Stimulated activated CD4-positive, alpha-beta T cell treated with anti-CD3 and anti-CD28 coated beads, Interleukin-12 subunit alpha, Interleukin-12 subunit beta, amount 100 ng/mL, for 24 hours (primary cell): ENCODE results near the gene LAMA3.

ENCODE experiments used
- DNase-seq, 2 experiments: peaks; one replicate each; pipeline ENCODE4 v3.0.0-alpha.2; 2020; ENCODE audit warnings: low read depth in 2 of 2

LAMA3 gene, protein sequence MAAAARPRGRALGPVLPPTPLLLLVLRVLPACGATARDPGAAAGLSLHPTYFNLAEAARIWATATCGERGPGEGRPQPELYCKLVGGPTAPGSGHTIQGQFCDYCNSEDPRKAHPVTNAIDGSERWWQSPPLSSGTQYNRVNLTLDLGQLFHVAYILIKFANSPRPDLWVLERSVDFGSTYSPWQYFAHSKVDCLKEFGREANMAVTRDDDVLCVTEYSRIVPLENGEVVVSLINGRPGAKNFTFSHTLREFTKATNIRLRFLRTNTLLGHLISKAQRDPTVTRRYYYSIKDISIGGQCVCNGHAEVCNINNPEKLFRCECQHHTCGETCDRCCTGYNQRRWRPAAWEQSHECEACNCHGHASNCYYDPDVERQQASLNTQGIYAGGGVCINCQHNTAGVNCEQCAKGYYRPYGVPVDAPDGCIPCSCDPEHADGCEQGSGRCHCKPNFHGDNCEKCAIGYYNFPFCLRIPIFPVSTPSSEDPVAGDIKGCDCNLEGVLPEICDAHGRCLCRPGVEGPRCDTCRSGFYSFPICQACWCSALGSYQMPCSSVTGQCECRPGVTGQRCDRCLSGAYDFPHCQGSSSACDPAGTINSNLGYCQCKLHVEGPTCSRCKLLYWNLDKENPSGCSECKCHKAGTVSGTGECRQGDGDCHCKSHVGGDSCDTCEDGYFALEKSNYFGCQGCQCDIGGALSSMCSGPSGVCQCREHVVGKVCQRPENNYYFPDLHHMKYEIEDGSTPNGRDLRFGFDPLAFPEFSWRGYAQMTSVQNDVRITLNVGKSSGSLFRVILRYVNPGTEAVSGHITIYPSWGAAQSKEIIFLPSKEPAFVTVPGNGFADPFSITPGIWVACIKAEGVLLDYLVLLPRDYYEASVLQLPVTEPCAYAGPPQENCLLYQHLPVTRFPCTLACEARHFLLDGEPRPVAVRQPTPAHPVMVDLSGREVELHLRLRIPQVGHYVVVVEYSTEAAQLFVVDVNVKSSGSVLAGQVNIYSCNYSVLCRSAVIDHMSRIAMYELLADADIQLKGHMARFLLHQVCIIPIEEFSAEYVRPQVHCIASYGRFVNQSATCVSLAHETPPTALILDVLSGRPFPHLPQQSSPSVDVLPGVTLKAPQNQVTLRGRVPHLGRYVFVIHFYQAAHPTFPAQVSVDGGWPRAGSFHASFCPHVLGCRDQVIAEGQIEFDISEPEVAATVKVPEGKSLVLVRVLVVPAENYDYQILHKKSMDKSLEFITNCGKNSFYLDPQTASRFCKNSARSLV (N-terminal part only)

DNA sequence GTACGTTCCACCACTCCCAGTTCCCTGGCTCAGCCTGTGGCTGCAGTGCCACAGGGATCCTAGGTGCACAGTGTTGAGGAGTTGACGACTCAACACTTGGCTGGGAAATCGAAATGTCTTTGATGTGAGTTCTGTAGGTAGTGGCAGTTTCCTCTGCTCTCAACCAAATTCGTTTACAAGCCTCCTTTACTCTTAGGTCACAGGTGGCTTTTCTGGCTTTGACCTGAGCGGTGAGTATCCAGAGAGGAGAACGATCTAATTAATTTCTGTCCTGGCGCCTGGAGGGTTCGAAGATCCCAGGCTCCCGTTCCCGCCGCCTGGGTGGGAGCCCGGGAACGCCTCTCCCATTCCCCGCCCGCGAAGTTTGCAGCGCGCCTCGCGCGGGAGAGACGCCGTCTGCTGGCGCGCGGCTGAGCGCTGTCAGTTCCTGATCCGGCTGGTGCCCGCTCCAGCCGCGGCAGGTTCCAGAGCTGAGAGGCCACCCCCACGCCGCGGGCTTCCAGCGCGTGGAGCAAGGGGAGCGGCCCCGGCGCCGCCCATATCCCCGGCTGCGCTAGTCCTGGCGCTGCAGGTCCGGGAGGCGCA is at the start of gene LAMA3:
TSS of gene LAMA3 (plus strand) at position 423 of the 585 bp plus-strand sequence. CDS start 231 bp downstream, outside the sequence.
- DNase-seq: peak in 1 of 2 experiments; percentile 7

DNA sequence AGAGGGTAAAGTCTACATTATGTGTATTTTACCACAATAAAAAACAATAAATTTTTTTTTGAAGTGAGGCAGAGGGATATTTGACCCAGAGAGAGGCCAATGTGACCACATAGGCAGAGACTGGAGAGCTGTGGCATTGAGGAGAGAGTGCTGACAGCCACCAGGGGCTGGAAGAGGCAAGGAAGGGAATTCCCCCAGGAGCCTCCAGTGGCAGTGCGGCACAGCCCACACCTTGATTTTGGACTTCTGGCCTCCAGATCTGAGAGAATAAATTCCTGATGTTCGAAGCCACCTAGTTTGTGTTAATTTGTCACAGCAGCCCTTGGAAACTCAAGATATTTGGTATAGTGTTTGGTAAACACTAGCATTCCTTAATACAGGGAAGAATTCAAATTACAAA is 49.2 kb upstream of the LAMA3 start:
- DNase-seq: no peak

DNA sequence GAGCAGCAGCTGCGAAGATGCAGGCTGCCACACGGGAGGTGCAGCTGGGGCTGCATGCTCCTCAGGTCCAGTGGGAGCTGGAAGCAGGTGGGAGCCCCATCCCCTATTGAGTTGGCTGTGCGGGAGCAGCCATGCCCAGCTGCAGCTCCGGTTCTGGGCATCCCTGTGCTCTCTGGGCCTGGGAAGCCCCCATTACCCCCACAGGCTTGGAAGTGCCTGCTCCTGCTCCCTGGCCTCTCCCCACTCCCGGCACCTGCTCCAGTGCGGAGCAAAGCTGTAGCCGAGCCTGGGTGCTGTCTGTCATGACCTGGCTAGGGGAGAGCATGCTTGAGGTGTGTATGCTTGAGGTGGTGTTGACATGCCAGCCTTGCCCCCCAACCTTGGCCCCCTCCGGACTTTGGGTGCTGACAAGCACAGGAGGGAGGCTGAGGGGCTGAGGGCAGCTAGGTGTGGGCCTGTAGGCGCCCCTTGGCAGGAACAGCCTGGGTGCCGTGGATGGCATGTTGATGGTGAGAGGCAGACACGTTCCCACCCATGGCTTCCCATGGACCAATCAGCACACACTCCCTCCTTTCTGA is 48.0 kb upstream of the LAMA3 start:
- no peak for DNase-seq

DNA sequence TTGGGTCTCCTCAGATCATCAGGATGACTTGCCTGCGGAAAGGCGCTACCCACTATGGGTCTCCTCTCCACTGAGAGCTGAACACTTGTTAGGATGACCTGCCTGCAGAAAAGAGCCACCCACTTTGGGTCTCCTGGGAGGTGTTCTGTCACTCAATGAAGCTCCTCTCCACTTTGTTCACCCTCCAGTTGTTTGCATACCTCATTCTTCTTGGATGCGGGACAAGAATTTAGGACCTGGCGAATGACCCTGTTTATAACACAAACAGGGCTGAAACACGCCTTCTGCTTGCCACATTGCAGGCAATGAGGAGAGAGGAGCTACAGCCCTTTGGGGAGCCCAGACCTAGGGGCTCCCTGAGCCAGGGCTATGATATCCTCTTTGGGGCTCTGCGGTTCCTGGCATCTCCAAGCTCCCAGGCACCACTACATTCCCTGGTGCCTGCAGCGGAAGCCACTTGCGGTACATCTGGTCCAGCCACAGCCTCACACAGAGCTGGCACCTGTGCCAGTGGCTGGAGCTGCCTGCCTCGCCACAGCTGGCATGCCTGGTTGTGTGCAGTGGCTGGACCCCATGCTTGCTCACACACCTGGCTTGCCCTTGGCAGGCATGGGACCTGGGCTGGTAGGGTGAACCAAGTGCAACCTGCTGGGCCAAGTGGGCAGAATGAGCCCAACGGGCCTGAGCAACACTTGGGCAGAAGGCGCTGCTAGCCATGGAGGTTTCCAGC is 47.2 kb upstream of the LAMA3 start:
- no peak for DNase-seq

DNA sequence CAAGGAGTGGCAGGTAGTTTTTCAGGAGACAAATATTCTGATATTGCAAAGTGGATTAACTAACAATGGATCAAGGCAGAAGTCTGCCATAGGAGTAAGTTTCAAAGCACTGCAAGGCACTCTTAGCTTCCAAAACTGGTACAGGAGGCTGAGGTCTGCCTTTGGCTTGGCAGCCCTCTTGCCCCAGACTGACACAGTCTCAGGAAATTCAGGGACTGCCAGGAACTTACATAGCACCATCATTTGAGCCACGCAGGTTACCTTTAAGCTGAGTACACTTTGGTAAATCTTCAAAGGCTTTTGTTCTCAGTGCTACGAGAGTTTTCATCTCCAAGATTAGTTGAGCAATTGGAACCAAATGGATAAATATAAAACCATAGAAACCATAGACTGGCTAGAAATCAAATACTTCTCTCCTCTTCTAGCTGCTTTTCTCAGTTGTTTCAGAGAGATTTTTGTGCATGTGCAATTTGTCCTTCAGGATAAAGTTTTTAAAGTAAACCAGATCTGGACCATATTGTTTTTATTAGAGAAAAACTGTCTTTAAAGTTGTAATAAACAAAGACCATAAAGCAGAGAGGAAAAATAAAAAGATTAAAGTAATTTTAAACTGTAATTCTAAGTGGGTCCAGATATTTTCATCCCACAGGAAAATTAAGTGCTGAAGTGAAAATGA is 45.3 kb upstream of the LAMA3 start:
- no peak for DNase-seq

DNA sequence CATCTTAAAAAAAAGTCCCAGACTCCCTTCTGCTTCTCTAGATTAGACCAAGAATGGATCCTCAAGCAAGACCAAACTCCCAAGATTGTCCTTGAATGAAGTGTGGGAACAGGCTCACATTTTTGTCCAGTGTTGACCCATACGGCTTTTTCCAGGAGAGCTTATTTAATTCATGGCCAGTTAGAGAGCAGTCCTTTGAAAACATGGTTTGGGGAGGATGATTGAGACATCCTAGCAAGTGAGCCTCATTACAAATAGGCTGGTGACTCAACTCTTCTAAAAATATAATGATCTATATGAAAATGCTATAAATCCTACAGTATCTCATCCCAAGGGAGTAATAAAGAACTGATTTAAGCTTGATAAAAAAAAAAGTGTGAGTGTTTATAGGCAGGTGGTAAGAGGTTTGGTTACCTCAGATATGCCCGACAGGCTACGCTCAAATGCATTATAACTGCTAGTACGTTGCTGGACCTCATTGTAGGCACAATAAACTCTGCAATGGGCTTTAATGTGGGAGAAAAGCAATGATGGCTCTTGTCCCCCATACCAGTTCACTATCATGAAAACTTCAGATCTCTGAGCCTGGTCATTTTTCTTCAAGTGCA is 43.6 kb upstream of the LAMA3 start:
- DNase-seq: no peak

DNA sequence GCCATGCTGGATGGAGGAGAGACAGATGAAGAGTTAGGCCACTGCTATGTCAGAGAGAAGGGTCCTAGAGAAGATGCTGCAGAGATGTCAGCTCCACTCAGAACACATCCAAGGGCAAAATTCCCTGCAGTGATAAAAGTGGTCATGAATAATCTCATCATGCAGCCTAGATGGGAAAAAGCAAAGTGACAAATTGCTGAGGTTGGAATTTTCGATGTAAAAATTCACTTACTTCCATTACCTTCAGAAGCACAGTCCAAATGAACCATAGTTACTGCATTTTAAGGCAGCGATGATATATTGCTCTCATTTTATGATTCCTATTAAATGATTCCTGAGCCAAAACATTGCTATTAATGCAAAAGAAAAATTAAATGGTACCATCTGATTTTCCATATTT is 43.0 kb upstream of the LAMA3 start:
- DNase-seq: no peak

DNA sequence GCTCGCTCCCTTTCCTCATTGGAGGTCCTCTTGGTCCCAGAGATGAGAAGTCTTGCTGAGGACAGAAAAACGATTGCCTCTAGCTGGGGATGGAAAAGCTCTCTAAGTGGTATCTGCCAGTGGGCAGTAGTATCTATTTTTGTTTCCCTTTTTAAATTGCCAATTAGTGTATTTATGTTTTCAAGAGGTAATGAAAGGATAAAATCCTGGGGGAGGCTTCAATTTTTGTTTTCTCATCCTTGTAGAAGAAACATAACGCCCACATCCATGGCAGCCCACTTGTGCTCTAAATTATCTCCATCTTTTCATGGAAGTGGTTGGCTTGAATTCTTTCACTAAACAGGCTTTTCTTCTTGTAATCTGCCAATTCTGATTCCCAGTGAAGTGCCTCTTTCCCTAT is 40.8 kb upstream of the LAMA3 start:
- no peak for DNase-seq

DNA sequence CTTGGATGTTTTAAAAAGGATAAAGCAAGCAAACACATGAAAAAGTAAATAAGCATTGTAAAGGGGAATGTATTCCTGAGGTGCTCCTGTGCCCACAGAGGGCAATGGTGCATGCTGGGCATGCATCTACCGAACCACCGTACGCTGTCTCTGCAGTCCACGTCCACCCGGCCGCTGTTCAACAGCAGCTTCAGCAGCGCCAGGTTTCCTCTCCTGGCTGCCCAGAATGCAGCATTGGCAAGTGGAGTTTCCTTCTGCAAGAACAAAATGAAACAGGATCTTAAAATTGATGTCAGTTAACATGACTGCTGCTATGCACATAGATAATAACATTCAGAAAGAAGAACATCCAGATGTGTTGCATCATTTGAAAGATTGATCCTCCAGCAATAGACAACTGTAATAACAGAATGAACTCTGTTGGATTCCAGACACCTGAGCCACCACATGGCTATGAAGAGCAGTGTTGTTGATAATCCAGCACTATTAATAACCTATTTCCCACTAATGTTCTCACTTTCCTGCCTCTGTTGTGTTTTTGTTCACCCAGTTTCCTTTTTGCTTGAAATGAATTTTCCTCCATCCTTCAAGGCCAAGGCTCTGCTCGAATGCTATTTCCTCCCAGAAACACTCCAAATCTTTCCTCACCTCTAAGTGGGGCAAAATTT is 40.2 kb upstream of the LAMA3 start:
- DNase-seq: no peak

DNA sequence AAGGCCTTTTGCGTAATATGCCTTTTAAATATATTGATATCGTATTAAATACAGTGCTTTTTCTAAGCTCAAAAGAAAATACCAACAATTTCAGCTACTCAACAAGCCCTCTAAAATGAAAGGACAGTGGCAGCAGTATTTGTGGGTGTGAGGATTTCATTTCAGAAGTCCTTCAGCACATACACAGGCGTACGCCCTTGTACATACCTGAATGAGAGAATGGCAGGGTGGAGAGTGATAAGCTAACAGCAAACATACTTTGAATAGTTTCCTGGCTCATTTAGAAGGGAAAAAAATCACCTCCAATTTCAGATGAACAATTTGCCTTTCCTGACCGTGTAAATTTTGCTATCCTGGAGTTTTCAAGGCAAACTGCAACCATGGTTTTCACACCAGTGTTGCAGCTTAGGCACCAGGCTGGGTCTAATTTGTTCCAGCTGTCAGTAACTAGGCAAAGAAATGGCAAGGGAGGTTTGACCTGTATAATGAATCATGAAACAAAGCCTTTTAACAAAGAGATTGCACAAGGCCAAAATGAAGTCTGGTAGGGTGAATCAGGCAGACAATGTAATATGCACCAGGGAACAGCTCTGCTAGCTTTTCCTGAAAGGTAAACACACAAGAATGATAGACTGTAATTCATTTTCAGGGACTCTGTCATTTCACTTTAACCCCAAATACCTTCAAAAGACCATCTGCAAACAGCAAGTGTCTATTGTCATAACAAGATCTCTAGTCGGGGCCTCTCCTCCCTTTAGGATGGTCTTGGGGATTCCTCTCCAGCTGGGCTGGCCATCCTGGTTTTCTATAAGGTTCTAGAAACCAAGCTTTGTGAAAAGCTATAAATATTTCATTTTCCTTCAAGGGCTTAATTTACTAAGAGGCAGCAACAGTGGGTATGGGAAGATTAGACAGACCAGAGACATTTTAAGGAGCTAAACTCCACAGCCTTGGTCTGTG is 38.0 kb upstream of the LAMA3 start:
- DNase-seq: no peak

DNA sequence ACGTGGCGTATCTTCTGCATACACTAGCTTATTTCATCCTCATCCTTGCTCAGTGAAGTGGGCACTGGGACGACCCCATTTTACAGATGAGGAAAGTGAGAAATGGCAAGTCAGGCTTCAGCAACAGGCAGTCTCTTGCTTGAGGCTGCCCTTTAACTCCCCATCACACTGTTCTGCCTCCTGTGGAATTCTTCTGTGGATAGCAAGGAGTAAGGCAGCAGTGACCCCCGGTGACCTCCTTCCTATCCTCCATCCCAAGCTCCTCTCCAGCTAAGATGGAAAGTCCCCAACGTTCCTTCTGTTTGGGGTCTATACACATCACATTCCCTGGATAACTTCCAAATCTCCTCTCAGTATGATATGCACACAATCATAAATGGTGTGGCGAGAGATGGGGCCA is 37.0 kb upstream of the LAMA3 start:
- no peak for DNase-seq

DNA sequence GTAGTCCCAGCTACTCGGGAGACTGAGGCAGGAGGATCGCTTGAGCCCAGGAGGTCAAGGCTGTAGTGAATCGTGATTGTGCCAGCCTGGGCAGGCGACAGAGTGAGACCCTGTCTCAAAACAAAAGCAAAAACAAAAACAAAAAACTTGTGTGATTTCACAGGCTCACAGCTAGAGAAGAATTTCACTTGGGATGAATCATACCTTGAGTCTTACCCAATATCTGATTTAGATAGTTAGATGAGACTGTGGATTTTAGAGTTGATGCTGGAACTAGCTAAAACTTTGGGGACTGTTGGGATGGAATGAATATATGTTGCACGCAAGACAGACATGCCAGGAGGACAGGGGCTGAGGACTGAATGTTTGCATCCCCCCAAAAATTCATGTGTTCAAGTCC is 31.0 kb upstream of the LAMA3 start:
- DNase-seq: no peak

DNA sequence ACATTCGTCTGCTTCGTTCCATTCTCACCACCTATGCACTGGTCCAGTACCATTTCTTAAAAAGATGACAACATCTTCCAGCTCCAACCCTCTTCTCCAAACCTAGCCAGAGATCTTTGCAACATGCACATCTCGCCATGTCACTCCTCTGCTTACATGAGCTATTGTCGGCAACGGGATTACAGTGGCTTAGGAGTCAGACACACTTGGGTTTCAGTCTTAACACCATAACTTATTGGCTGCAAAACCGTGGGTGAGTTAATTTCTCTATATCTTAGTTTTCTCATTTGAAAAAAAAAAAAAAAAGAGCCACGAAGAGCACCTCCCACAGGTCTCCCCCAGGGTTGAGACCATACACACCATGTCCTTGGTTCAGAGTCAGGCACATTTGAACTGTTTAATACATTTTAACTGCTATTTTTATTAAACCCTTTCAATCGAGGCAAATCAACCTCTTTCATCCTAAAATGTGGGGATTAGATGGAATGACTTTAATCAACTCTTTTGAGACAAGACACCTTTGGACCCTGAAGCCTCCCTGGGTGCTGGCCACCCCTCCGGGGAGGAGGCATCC is 27.4 kb upstream of the LAMA3 start:
- no peak for DNase-seq

DNA sequence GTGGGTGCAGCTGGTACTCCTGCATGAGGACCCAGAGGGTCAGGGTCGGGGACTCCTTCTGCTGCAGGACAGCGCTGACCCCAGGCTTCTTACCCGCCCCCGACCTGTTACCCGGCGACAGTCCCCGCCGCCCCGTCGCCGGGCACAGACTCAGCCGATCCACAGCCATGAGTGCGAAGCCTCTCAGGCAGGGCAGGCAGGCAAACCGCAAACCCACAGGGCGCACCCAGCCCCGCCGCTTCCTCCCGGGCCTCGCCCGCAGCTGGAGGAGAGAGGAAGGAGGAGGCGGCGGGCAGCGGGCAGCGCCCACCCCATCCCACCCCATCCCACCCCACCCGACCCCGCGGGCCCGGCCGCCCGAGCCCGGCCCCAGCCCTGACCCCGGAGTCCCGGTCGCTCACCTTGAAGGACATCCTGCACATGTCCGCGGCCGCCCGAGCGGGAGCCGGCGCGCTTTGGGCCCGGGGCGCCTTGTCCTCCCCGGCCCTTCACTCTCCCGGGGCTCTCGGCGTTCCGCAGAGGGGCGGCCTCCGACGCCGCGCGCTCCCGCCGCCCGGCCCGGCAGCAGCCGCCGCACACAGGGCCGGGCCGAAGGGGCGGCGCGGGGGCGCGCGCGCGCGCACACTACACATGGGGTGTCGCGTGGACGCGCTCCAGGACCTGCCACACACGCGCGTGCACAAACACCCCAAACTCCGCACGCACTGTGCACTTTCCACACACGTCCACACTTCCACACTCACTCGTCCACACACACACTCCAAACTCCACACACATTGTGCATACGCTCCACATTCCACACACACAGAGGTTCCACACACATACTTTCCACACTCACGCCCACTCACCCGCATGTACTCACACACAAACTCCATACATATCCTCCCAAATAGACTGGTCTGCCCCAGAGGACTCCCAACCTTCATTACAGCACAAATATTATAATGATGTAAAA is 26.7 kb upstream of the LAMA3 start, which contains the start of gene ANKRD29:
TSS of gene ANKRD29 (minus strand) at position 603 of the 955 bp plus-strand sequence. CDS start at position 422, 181 bp downstream.
- peak in 1 of 2 experiments; percentile 52 for DNase-seq

DNA sequence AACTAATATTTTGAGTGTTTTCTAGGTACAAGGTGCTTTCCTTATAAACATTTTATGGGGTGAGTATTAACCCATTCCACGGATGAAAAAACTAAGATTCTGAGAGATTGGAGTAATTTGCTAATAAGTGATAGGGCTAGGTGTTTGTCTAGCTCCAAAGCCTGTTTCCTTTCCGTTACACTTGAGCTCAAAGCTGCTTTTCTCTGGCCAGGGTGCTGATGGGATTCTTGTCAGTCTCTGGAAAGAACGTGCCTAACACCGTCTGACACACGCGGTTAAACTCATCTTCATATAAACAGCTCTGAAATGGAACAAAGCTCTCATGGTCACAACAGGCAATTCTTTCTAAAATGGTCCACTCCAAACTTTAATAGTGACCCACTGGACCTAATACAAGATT is 24.6 kb upstream of the LAMA3 start:
- DNase-seq: no peak

DNA sequence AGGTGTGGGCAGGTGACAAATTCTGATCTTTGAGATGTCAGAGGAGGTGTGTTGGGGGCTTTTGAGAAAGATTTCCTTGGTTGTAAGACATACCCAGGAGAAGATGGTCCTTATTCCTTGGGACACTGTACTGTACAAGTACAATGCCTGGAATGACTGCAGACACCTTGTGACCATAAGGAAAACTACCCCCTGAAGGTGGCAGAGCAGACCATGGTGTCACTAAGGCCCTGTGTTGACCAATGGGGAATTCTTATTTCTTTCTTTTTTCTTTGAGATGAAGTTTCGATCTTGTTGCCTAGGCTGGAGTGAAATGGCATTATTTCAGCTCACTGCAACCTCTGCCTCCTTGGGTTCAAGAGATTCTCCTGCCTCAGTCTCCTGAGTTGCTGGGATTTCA is 22.1 kb upstream of the LAMA3 start:
- DNase-seq: no peak
